ENCODE results near the gene SPG7.

SPG7 gene

GRCh38 chr16:89572485-89573205 lies 64.4 kb downstream of the SPG7 start:
- no peak for TF ChIP-seq CTCF (IDR thresholded peaks at IDR 0.05; ENCODE audit: insufficient read depth, low read depth, low read length, missing control alignments)
- no peak for DNase-seq (ENCODE audit: low read depth)
- H3K4me3 ChIP-seq (ENCODE audit: low read depth, low read length), result no peak overlapping the region

DNA sequence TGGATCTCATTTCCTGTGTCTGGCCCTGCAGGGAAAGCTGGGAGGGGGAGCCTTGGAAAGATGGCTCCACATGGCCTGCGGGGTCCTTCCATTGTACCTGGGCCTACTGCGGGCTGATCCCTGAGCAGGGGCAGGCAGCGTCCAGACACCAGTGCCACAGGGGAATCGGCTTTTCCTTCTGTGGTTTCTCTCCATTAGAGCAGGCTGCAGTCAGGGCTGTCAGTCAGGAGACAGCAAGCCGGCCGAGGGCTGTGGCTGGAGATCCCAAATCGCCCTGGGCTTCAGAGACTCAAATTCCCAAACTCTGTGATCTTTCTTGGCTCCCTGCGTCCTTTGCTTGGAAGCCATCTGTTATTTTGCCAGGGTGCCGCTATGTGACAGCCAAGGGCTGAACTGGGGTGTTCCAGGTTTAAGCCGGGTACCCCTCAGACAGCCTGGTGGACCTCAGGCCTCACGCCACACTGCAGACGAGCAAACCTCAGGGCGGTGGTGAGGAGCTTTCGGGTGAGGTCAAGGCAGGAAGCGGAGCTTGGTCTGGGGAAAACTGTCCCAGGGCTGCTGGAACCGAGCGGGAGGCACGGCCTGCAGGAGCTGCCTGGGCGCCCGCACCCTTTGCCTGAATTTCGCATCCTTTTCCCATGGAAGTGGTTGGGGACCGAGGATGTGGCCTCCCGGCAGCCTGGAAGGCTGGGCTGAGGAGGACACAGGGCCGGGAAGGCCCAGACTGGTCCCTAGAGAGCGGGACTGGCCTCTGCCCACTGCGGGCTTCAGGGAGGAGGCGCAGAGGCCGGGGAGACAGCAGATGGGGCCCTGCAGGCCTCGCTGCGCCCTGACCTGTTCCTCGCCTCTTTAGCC lies 65.8 kb downstream of the SPG7 start:
- H3K4me3 ChIP-seq (ENCODE audit: low read depth, low read length), result peak overlapping the region; percentile 65
- no peak for TF ChIP-seq CTCF (IDR thresholded peaks at IDR 0.05; ENCODE audit: insufficient read depth, low read depth, low read length, missing control alignments)
- no peak for DNase-seq (ENCODE audit: low read depth)

DNA sequence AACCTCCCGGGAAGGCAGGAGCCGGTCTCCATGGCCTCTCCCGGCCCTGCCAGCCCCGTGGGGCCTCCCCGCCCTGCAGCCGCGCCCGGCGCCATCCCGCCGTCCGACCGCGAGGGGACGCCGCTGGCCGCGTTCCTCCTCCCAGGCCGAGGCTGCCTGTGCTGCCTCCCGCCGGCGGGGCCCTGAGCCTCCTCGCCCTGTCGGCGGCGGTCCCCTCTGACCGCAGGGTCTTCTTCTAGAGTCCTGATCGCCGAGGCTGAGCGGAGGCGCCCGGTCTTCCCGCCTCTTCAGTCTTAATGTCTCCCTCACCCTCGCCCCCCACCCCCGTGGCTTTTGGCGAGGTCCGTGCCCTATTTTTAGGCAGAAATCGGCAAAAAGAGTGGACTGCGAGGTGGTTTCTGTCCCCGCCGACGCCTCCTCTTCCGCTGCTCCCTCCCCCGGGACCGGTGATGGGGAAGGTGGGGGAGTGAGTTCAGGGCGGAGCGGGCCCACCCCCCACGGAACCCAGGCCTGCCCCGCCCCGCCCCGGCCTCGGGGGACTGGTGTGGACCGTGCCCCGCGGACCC lies 66.6 kb downstream of the SPG7 start:
- peak; percentile 73 for TF ChIP-seq CTCF (IDR thresholded peaks at IDR 0.05; ENCODE audit: insufficient read depth, low read depth, low read length, missing control alignments)
- peak; percentile 73 for DNase-seq (ENCODE audit: low read depth)

DNA sequence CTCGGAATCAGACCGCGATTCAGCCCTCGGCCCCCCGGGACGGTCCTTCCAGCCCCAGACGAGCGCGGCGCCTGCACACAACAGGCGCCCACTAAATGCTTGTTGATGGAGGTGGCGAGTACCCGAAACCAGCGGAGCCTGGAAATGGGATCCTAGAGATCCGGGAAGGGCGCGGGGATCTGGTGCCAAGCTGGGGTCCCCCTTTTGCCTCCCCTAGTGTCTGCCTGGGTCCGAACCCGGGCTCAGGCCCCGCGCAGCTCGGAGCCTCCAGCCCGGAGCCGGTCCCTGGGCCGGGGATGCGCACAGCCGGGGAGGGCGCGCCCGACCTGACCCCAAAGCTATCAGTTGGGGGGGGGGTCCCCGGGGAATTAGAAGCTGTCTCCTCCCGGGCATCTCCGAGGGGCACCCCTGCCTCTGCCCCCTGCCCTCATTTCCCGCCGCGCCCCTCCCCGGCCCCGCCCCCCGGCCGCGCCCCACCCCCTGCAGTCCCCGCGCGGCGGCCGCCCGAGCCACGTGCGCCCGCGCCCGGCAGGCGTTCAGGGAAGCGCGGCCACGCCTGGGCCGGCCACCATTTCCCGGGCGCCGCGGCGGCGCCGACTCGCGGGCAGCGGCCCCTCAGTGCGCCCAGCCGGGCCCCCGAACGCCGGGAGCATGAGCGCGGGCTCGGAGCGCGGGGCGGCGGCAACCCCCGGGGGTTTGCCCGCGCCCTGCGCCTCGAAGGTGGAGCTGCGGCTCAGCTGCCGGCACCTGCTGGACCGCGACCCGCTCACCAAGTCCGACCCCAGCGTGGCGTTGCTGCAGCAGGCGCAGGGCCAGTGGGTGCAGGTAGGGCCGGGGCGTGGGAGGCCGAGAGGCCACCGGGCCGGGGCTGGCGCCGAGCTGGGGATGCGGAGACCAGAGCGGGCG lies 67.3 kb downstream of the SPG7 start, which contains the start of gene CPNE7:
CPNE7 (plus strand) TSS at position 512 of the 906 bp plus-strand sequence; CDS start at position 652, 140 bp downstream.
- no peak for DNase-seq (ENCODE audit: low read depth)
- H3K4me3 ChIP-seq (ENCODE audit: low read depth, low read length), result peak within 1 kb of the TSS; percentile 65
- no peak for TF ChIP-seq CTCF (IDR thresholded peaks at IDR 0.05; ENCODE audit: insufficient read depth, low read depth, low read length, missing control alignments)

More for the DNA sequence above, 66.6 kb downstream of the SPG7 start:
- peak overlapping the region; percentile 65 for H3K4me3 ChIP-seq (ENCODE audit: low read depth, low read length)

GRCh38 chr16:89576153-89577054 lies 68.2 kb downstream of the SPG7 start:
- no peak for TF ChIP-seq CTCF (IDR thresholded peaks at IDR 0.05; ENCODE audit: insufficient read depth, low read depth, low read length, missing control alignments)
- H3K4me3 ChIP-seq (ENCODE audit: low read depth, low read length), result peak overlapping the region; percentile 56
- no peak for DNase-seq (ENCODE audit: low read depth)

All from GM12865 (cell line).